HepG2 (cell line): ENCODE results near the gene FNIP2. TPM values are rescaled to one million over a fixed set of nuclear protein-coding genes. Genes with fewer than 3 reads are reported as not detected.

Experiments
- ATAC-seq: fragments of 200-7000 bp; cut with Tn5 transposase; 3 replicates; pipeline ENCODE4 v1.9.1; 2020; ENCODE audit warnings: mild to moderate bottlenecking, moderate library complexity
- BruUV-seq: library from RNA; stranded (reverse); fragments of 400-500 nt; replicated peaks from 2 replicates; lab custom pipeline; 2021; lab: Mats Ljungman, UMichigan
- CTCF ChIA-PET: fragments of 300-600 bp; formaldehyde crosslinking; extraction: SDS; loops from one replicate; lab custom pipeline; 2021; ENCODE audit warnings: low total read pairs, inconsistent platforms, low intra/inter-chr PET ratio; lab: Yijun Ruan, JAX
- POLR2A ChIA-PET: fragments of 350-600 bp; sonication (Branson Sonifier 250); formaldehyde crosslinking; loops from one replicate; lab custom pipeline; 2020; ENCODE audit warnings: antibody characterized with exemption, inconsistent platforms; lab: Yijun Ruan, JAX
- DNase-seq: peaks from one replicate; pipeline ENCODE4 v3.0.0-alpha.2; 2015; ENCODE audit warnings: low spot score
- FAIRE-seq: peaks from 3 replicates; lab custom pipeline; 2011; peaks lifted over from hg19 to GRCh38; lab: Jason Lieb, UNC
- H2AFZ ChIP-seq: one replicate; pipeline ENCODE4 v1.6.1; 2011; ENCODE audit warnings: low read length, inconsistent platforms
- H3K27ac ChIP-seq: fragments of 300-600 bp; 3 replicates; pipeline ENCODE4 v1.8.0; 2011; ENCODE audit warnings: mixed run types, mild to moderate bottlenecking, mixed read lengths, low read length, inconsistent platforms; ENCODE audit not compliant: insufficient read depth; ENCODE audit errors: extremely low read length
- H3K27me3 ChIP-seq, 2 experiments: fragments of 200-600 bp in 1 of 2; 2 replicates in 1 of 2; 3 replicates in 1 of 2; pipeline versions ENCODE4 v1.6.0 to v1.8.0; 2011; ENCODE audit warnings: low read length in 2 of 2, mild to moderate bottlenecking in 2 of 2, moderate library complexity in 2 of 2, inconsistent platforms in 1 of 2; ENCODE audit not compliant: insufficient read depth in 2 of 2, control insufficient read depth in 1 of 2
- H3K36me3 ChIP-seq, 2 experiments: fragments of 200-600 bp in 1 of 2; replicated peaks in 1 of 2; 2 replicates in 1 of 2; 3 replicates in 1 of 2; pipeline versions ENCODE4 v1.5.1 to v1.8.0; 2011; ENCODE audit warnings: low read length in 2 of 2, inconsistent platforms in 1 of 2; ENCODE audit not compliant: insufficient read depth in 2 of 2, control insufficient read depth in 1 of 2
- H3K4me1 ChIP-seq: 2 replicates; pipeline ENCODE4 v1.5.1; 2012; ENCODE audit warnings: low read length, inconsistent platforms; ENCODE audit not compliant: insufficient read depth
- H3K4me2 ChIP-seq: 2 replicates; pipeline ENCODE4 v1.6.0; 2011; ENCODE audit warnings: low read depth, low read length, inconsistent platforms
- H3K4me3 ChIP-seq, 3 experiments: fragments of 200-600 bp in 1 of 3; sonication (generic), shearing (Covaris generic) in 1 of 3; replicated peaks in 1 of 3; 2 replicates each; pipeline ENCODE4 v1.5.1; 2011 to 2016; ENCODE audit warnings: low read length in 3 of 3, inconsistent platforms in 2 of 3, low read depth in 2 of 3, mild to moderate bottlenecking in 2 of 3, control low read depth in 1 of 3, mixed read lengths in 1 of 3; ENCODE audit not compliant: insufficient read depth in 1 of 3
- H3K79me2 ChIP-seq: one replicate; pipeline ENCODE4 v1.6.1; 2011; ENCODE audit warnings: low read length, inconsistent platforms; ENCODE audit not compliant: insufficient read depth
- H3K9ac ChIP-seq: 2 replicates; pipeline ENCODE4 v1.6.0; 2011; ENCODE audit warnings: mild to moderate bottlenecking, low read depth, low read length, inconsistent platforms; ENCODE audit not compliant: insufficient read depth
- H3K9me3 ChIP-seq: 2 replicates; pipeline ENCODE4 v1.5.1; 2012; ENCODE audit warnings: mild to moderate bottlenecking, low read length
- H4K20me1 ChIP-seq: 2 replicates; pipeline ENCODE4 v1.6.0; 2011; ENCODE audit warnings: inconsistent platforms, mild to moderate bottlenecking, low read length, moderate library complexity; ENCODE audit not compliant: insufficient read depth
- CC2D1A ChIP-seq: sonication (generic); formaldehyde crosslinking; IDR thresholded peaks from 2 replicates; pipeline ENCODE4 v1.8.1; 2023; ENCODE audit warnings: mild to moderate bottlenecking, missing genetic modification reagents
- DDIT3 ChIP-seq: sonication (generic); formaldehyde crosslinking; IDR thresholded peaks from 2 replicates; pipeline ENCODE4 v1.4.0; 2020; ENCODE audit warnings: mild to moderate bottlenecking, missing genetic modification reagents
- EHMT2 ChIP-seq: fragments of 200-600 bp; sonication (generic); IDR thresholded peaks from 2 replicates; pipeline ENCODE4 v1.7.0; 2017; ENCODE audit warnings: antibody characterized with exemption, low read depth, low read length, borderline replicate concordance
- GTF2F1 ChIP-seq: fragments of 150-350 bp; IDR thresholded peaks from 2 replicates; pipeline ENCODE4 v1.6.1; 2014; ENCODE audit warnings: low read length
- KDM5A ChIP-seq: fragments of 200-600 bp; sonication (generic); IDR thresholded peaks from 2 replicates; pipeline ENCODE4 v1.7.0; 2018; ENCODE audit warnings: antibody characterized with exemption, mild to moderate bottlenecking, low read length, borderline replicate concordance
- NR2F2 ChIP-seq: IDR thresholded peaks from 2 replicates; pipeline ENCODE4 v1.6.1; 2012; ENCODE audit warnings: low read depth, inconsistent platforms, borderline replicate concordance
- RARA ChIP-seq: IDR thresholded peaks from 2 replicates; pipeline ENCODE4 v1.6.1; 2016; ENCODE audit warnings: missing genetic modification reagents, missing compliant biosample characterization
- RBM39 ChIP-seq: fragments of 200-400 bp; formaldehyde crosslinking; IDR thresholded peaks from one replicate; pipeline ENCODE4 v1.6.1; 2018; ENCODE audit warnings: antibody characterized with exemption, mild to moderate bottlenecking, low read depth, low read length; ENCODE audit not compliant: poor library complexity, severe bottlenecking
- SALL1 ChIP-seq: sonication (generic); formaldehyde crosslinking; IDR thresholded peaks from 2 replicates; pipeline ENCODE4 v1.8.0; 2022; ENCODE audit warnings: mild to moderate bottlenecking, missing genetic modification reagents
- STAG1 ChIP-seq: sonication (generic); formaldehyde crosslinking; IDR thresholded peaks from 2 replicates; pipeline ENCODE4 v1.4.0; 2020; ENCODE audit warnings: missing genetic modification reagents
- TFE3 ChIP-seq: IDR thresholded peaks from 2 replicates; pipeline ENCODE4 v1.6.1; 2016
- TRAFD1 ChIP-seq: sonication (generic); formaldehyde crosslinking; IDR thresholded peaks from 2 replicates; pipeline ENCODE4 v1.5.1; 2020; ENCODE audit warnings: missing genetic modification reagents, mild to moderate bottlenecking, borderline replicate concordance
- WGBS: methylation state at CpG from one replicate; pipeline ENCODE4 v1.1.6; 2017; ENCODE audit warnings: low lambda C conversion rate; 5-methylcytosine and 5-hydroxymethylcytosine counted together
- in situ Hi-C: cut with HindIII; loops from 2 replicates; pipeline ENCODE4 v1.10.0; 2017; ENCODE audit warnings: low pct_unique_long_range_greater_than_20kb; ENCODE audit not compliant: extremely low pct_ligation_motif_present
- intact Hi-C: fragments of 100-400 bp; cut with micrococcal nuclease; formaldehyde crosslinking; loops from one replicate; pipeline ENCODE4 v1.10.0; 2022; ENCODE audit not compliant: unreplicated experiment
- polyA plus RNA-seq, 8 experiments: library from polyadenylated mRNA; depleted of rRNA in 3 of 8; stranded (reverse) in 7 of 8; unstranded in 1 of 8; fragments of >200 nt; fragmentation: Illumina TruSeq in 4 of 8; extraction: Trizol in 4 of 8; gene quantifications; 2 replicates each; pipeline versions ENCODE4 v1.2.1 to v1.2.3, GENCODE V29; 2011 to 2016; ENCODE audit warnings: low read depth in 4 of 8, missing spikeins in 1 of 8, mixed read lengths in 1 of 8; ENCODE audit not compliant: insufficient read depth in 1 of 8
- total RNA-seq, 5 experiments: library from RNA; depleted of rRNA; stranded (reverse); fragments of >200 nt; fragmentation: Illumina TruSeq; extraction: Trizol; gene quantifications; 2 replicates each; pipeline ENCODE4 v1.2.3, GENCODE V29; 2016; ENCODE audit warnings: low read depth in 1 of 5

The FNIP2 gene
- total and polyA plus RNA-seq, 2 of the 13 experiments (the other 11 are each of a cell fraction or from before 2014, with no cell fraction given) = 15.5 to 21.0 TPM

DNA sequence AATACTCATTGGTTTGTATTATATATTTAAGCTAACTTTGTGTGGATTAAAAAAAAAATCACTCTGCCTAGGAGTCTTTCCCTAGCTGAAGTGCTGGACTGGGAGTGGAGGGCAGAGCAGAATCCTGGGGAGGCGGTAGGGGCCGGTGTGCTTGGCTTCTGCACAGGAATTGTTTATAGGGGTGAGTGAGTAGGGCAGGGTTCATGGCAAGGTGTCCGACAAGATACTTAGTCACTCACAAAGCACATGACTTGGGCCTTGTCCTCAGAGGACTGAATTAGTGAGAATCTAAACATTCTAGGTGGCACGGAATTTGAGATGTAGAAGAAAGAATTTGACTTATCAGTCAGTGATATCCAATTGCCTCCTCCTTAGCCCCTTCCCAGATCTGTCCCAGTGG, 32.2 kb downstream of the FNIP2 start (continued):
- TF ChIP-seq TFE3 (CRISPR knock-in tag) (0 out of 2 replicates have a peak, but pooled peaks have one; percentile 27), SALL1 (CRISPR knock-in tag) (peak; percentile 35; the same call in 1 of the 2 replicates), KDM5A (no peak), RARA (CRISPR knock-in tag) (peak; percentile 43; the same call in 1 of the 2 replicates), TRAFD1 (CRISPR knock-in tag) (no peak), GTF2F1 (no peak), RBM39 (no peak), EHMT2 (no peak)

- no peak for FAIRE-seq
- CTCF ChIA-PET = no interaction called here
- POLR2A ChIA-PET = no interaction called here
- Histone ChIP-seq H3K4me2 (no peak overlapping the region), H3K36me3 (0 out of 5 replicates have a peak, but pooled peaks cover 0 to 2% of the 10 kb centered on the region in 2 experiments), H3K9ac (no peak overlapping the region), H3K9me3 (no peaks in the 10 kb centered on the region), H3K27me3 (no peaks in the 10 kb centered on the region), H3K27ac (no peak overlapping the region), H4K20me1 (no peaks in the 10 kb centered on the region; the same call in 1 of the 2 replicates), H3K79me2 (peaks cover 76% of the 10 kb centered on the region), H3K4me3 (no peak overlapping the region), H3K4me1 (peaks cover 67% of the 10 kb centered on the region)
- in situ Hi-C loops = no loop called here
- no TSS peak for BruUV-seq
- intact Hi-C loops = no loop called here
- TF ChIP-seq STAG1 (no peak), CC2D1A (no peak), DDIT3 (no peak), NR2F2 (no peak)
- TF ChIP-seq, all 625 proteins: peak for 0
- 92% methylated on average over 3 of the region's 3 CpGs for WGBS
- DNase-seq = no peak
- ATAC-seq = no peak
- H2AFZ ChIP-seq = no peak overlapping the region
Observed at GRCh38 chr4:158801677-158802076, 32.9 kb downstream of the FNIP2 start.
